ENCODE measurements around the gene IL10RB. TPM values are rescaled to one million over a fixed set of nuclear protein-coding genes. Genes with fewer than 3 reads are reported as not detected.
"Not testable (repeated sequence)": the region's sequence is repeated elsewhere in the genome, so short reads cannot be mapped to it uniquely, and the experiment has no call there.

Gene IL10RB
- polyA plus RNA-seq, 4 donors = 30.9 to 90.6 (median 44.0) TPM

- Histone ChIP-seq H3K4me3 (ENCODE audit: low read depth in 1 of 3, low read length in 3 of 3) (no peak overlapping the region), H3K9me3 (ENCODE audit: control insufficient read depth in 2 of 2, insufficient read depth in 1 of 2, low read depth in 1 of 2, low read length in 1 of 2) (no peaks in the 10 kb centered on the region), H3K27me3 (ENCODE audit: control insufficient read depth in 3 of 3, insufficient read depth in 3 of 3, low read length in 3 of 3) (no peaks in the 10 kb centered on the region), H3K27ac (ENCODE audit: low read depth in 1 of 3, low read length in 2 of 3) (peak overlapping the region in 1 of 3 donors; percentile 59), H3K4me1 (ENCODE audit: control insufficient read depth in 3 of 3, insufficient read depth in 2 of 3, low read depth in 1 of 3, low read length in 2 of 3) (peaks cover 0 to 11% (median 3%) of the 10 kb centered on the region in 3 donors), H3K36me3 (ENCODE audit: control insufficient read depth in 3 of 3, insufficient read depth in 2 of 3, low read depth in 1 of 3, low read length in 3 of 3) (peaks cover 0 to 23% (median 2%) of the 10 kb centered on the region in 3 donors)
- DNase-seq (no peak), FAIRE-seq (no peak)
- 64 to 76% (median 73%) methylated on average over 3 of the region's 3 CpGs for WGBS, 3 donors
Observed at GRCh38 chr21:33237486-33237885, 28.7 kb upstream of the IL10RB start.

- WGBS, 3 donors = 70 to 91% (median 77%) methylated on average over 4 of the region's 4 CpGs
- DNase-seq (no peak), FAIRE-seq (no peak)
- Histone ChIP-seq H3K27ac (ENCODE audit: low read depth in 1 of 3, low read length in 2 of 3) (peak overlapping the region in 2 of 3 donors; percentile 29 to 59), H3K27me3 (ENCODE audit: control insufficient read depth in 3 of 3, insufficient read depth in 3 of 3, low read length in 3 of 3) (no peaks in the 10 kb centered on the region), H3K4me3 (ENCODE audit: low read depth in 1 of 3, low read length in 3 of 3) (no peak overlapping the region), H3K4me1 (ENCODE audit: control insufficient read depth in 3 of 3, insufficient read depth in 2 of 3, low read depth in 1 of 3, low read length in 2 of 3) (peaks cover 0 to 4% (median 3%) of the 10 kb centered on the region in 3 donors), H3K9me3 (ENCODE audit: control insufficient read depth in 2 of 2, insufficient read depth in 1 of 2, low read depth in 1 of 2, low read length in 1 of 2) (no peaks in the 10 kb centered on the region), H3K36me3 (ENCODE audit: control insufficient read depth in 3 of 3, insufficient read depth in 2 of 3, low read depth in 1 of 3, low read length in 3 of 3) (peaks cover 0 to 28% (median 2%) of the 10 kb centered on the region in 3 donors)
Observed at GRCh38 chr21:33238146-33238545, 28.0 kb upstream of the IL10RB start.

- H3K27me3 ChIP-seq (ENCODE audit: control insufficient read depth in 3 of 3, insufficient read depth in 3 of 3, low read length in 3 of 3) = no peaks in the 10 kb centered on the region
- H3K4me3 ChIP-seq (ENCODE audit: low read depth in 1 of 3, low read length in 3 of 3) = no peak overlapping the region
- no peaks in the 10 kb centered on the region for H3K9me3 ChIP-seq (ENCODE audit: control insufficient read depth in 2 of 2, insufficient read depth in 1 of 2, low read depth in 1 of 2, low read length in 1 of 2)
- peaks cover 0 to 29% (median 2%) of the 10 kb centered on the region in 3 donors for H3K36me3 ChIP-seq (ENCODE audit: control insufficient read depth in 3 of 3, insufficient read depth in 2 of 3, low read depth in 1 of 3, low read length in 3 of 3)
- FAIRE-seq (no peak), DNase-seq (no peak)
- peak overlapping the region in 2 of 3 donors; percentile 30 to 59 for H3K27ac ChIP-seq (ENCODE audit: low read depth in 1 of 3, low read length in 2 of 3)
- H3K4me1 ChIP-seq (ENCODE audit: control insufficient read depth in 3 of 3, insufficient read depth in 2 of 3, low read depth in 1 of 3, low read length in 2 of 3) = peaks cover 0 to 3% (median 3%) of the 10 kb centered on the region in 3 donors
- 67 to 80% (median 72%) methylated on average over 7 of the region's 7 CpGs for WGBS, 3 donors
Observed at GRCh38 chr21:33238565-33239255, 27.5 kb upstream of the IL10RB start.

GRCh38 chr21:33239559-33240127 is 26.5 kb upstream of the IL10RB start:
- peaks cover 0 to 34% (median 2%) of the 10 kb centered on the region in 3 donors for H3K36me3 ChIP-seq (ENCODE audit: control insufficient read depth in 3 of 3, insufficient read depth in 2 of 3, low read depth in 1 of 3, low read length in 3 of 3)

GRCh38 chr21:33240404-33240803 is 25.8 kb upstream of the IL10RB start:
- no peak overlapping the region for H3K4me3 ChIP-seq (ENCODE audit: low read depth in 1 of 3, low read length in 3 of 3)
- no peak for DNase-seq
- no peaks in the 10 kb centered on the region for H3K9me3 ChIP-seq (ENCODE audit: control insufficient read depth in 2 of 2, insufficient read depth in 1 of 2, low read depth in 1 of 2, low read length in 1 of 2)
- peaks cover 0 to 32% (median 2%) of the 10 kb centered on the region in 3 donors for H3K36me3 ChIP-seq (ENCODE audit: control insufficient read depth in 3 of 3, insufficient read depth in 2 of 3, low read depth in 1 of 3, low read length in 3 of 3)
- WGBS, 3 donors = 84 to 92% (median 90%) methylated on average over 2 of the region's 2 CpGs
- no peak overlapping the region for H3K27ac ChIP-seq (ENCODE audit: low read depth in 1 of 3, low read length in 2 of 3)
- peaks cover 0 to 3% (median 0%) of the 10 kb centered on the region in 3 donors for H3K4me1 ChIP-seq (ENCODE audit: control insufficient read depth in 3 of 3, insufficient read depth in 2 of 3, low read depth in 1 of 3, low read length in 2 of 3)
- FAIRE-seq = no peak
- H3K27me3 ChIP-seq (ENCODE audit: control insufficient read depth in 3 of 3, insufficient read depth in 3 of 3, low read length in 3 of 3) = no peaks in the 10 kb centered on the region

More at GRCh38 chr21:33239559-33240127, 26.5 kb upstream of the IL10RB start:
- H3K4me3 ChIP-seq (ENCODE audit: low read depth in 1 of 3, low read length in 3 of 3); H3K27me3 ChIP-seq (ENCODE audit: control insufficient read depth in 3 of 3, insufficient read depth in 3 of 3, low read length in 3 of 3); DNase-seq; H3K9me3 ChIP-seq (ENCODE audit: control insufficient read depth in 2 of 2, insufficient read depth in 1 of 2, low read depth in 1 of 2, low read length in 1 of 2); H3K4me1 ChIP-seq (ENCODE audit: control insufficient read depth in 3 of 3, insufficient read depth in 2 of 3, low read depth in 1 of 3, low read length in 2 of 3); FAIRE-seq: not testable (repeated sequence)
- H3K27ac ChIP-seq (ENCODE audit: low read depth in 1 of 3, low read length in 2 of 3) = peak overlapping the region in 1 of 3 donors; percentile 57

- FAIRE-seq (no peak), DNase-seq (no peak)
- no peak overlapping the region for H3K4me3 ChIP-seq (ENCODE audit: low read depth in 1 of 3, low read length in 3 of 3)
- no peaks in the 10 kb centered on the region for H3K9me3 ChIP-seq (ENCODE audit: control insufficient read depth in 2 of 2, insufficient read depth in 1 of 2, low read depth in 1 of 2, low read length in 1 of 2)
- peaks cover 1 to 37% (median 4%) of the 10 kb centered on the region in 3 donors for H3K36me3 ChIP-seq (ENCODE audit: control insufficient read depth in 3 of 3, insufficient read depth in 2 of 3, low read depth in 1 of 3, low read length in 3 of 3)
- H3K27ac ChIP-seq (ENCODE audit: low read depth in 1 of 3, low read length in 2 of 3) = no peak overlapping the region
- 87 to 96% (median 96%) methylated on average over 2 of the region's 2 CpGs for WGBS, 3 donors
- H3K4me1 ChIP-seq (ENCODE audit: control insufficient read depth in 3 of 3, insufficient read depth in 2 of 3, low read depth in 1 of 3, low read length in 2 of 3) = peaks cover 0 to 3% (median 0%) of the 10 kb centered on the region in 3 donors
- H3K27me3 ChIP-seq (ENCODE audit: control insufficient read depth in 3 of 3, insufficient read depth in 3 of 3, low read length in 3 of 3) = no peaks in the 10 kb centered on the region
Observed at GRCh38 chr21:33241846-33242245, 24.3 kb upstream of the IL10RB start.

GRCh38 chr21:33242846-33243245 is 23.3 kb upstream of the IL10RB start:
- 92 to 98% (median 97%) methylated on average over 6 to 8 of the region's 8 CpGs for WGBS, 3 donors
- H3K36me3 ChIP-seq (ENCODE audit: control insufficient read depth in 3 of 3, insufficient read depth in 2 of 3, low read depth in 1 of 3, low read length in 3 of 3) = peaks cover 7 to 38% (median 8%) of the 10 kb centered on the region in 3 donors
- not testable (repeated sequence) for DNase-seq; H3K4me3 ChIP-seq (ENCODE audit: low read depth in 1 of 3, low read length in 3 of 3); H3K4me1 ChIP-seq (ENCODE audit: control insufficient read depth in 3 of 3, insufficient read depth in 2 of 3, low read depth in 1 of 3, low read length in 2 of 3); FAIRE-seq; H3K27ac ChIP-seq (ENCODE audit: low read depth in 1 of 3, low read length in 2 of 3); H3K27me3 ChIP-seq (ENCODE audit: control insufficient read depth in 3 of 3, insufficient read depth in 3 of 3, low read length in 3 of 3); H3K9me3 ChIP-seq (ENCODE audit: control insufficient read depth in 2 of 2, insufficient read depth in 1 of 2, low read depth in 1 of 2, low read length in 1 of 2)

- H3K9me3 ChIP-seq (ENCODE audit: control insufficient read depth in 2 of 2, insufficient read depth in 1 of 2, low read depth in 1 of 2, low read length in 1 of 2) = no peaks in the 10 kb centered on the region
- H3K27me3 ChIP-seq (ENCODE audit: control insufficient read depth in 3 of 3, insufficient read depth in 3 of 3, low read length in 3 of 3) = no peaks in the 10 kb centered on the region
- H3K4me3 ChIP-seq (ENCODE audit: low read depth in 1 of 3, low read length in 3 of 3) = no peak overlapping the region
- FAIRE-seq (no peak), DNase-seq (no peak)
- H3K4me1 ChIP-seq (ENCODE audit: control insufficient read depth in 3 of 3, insufficient read depth in 2 of 3, low read depth in 1 of 3, low read length in 2 of 3) = peaks cover 0 to 2% (median 0%) of the 10 kb centered on the region in 3 donors
- WGBS, 3 donors = 70 to 86% (median 71%) methylated on average over 6 of the region's 6 CpGs
- H3K36me3 ChIP-seq (ENCODE audit: control insufficient read depth in 3 of 3, insufficient read depth in 2 of 3, low read depth in 1 of 3, low read length in 3 of 3) = peaks cover 7 to 42% (median 8%) of the 10 kb centered on the region in 3 donors
- H3K27ac ChIP-seq (ENCODE audit: low read depth in 1 of 3, low read length in 2 of 3) = peak overlapping the region in 1 of 3 donors; percentile 76
Observed at GRCh38 chr21:33244082-33244778, 21.9 kb upstream of the IL10RB start.

Measured in small intestine (tissue), 7 donors.